ENCODE measurements around the gene ZFAND6.

GRCh38 chr15:80163217-80163616, 103.7 kb downstream of the ZFAND6 start:
- TF ChIP-seq POLR2A (IDR thresholded peaks at IDR 0.05) (no peak), CTCF (IDR thresholded peaks at IDR 0.05) (no peak)

Measured in Peyer's patch (tissue), 4 donors.